CD1c-positive myeloid dendritic cell (primary cell): ENCODE results near the gene EIF4G2.

ENCODE experiments used
- DNase-seq: peaks from one replicate; pipeline ENCODE4 v3.0.0-alpha.2; 2016; ENCODE audit errors: extremely low spot score

EIF4G2 gene

DNA sequence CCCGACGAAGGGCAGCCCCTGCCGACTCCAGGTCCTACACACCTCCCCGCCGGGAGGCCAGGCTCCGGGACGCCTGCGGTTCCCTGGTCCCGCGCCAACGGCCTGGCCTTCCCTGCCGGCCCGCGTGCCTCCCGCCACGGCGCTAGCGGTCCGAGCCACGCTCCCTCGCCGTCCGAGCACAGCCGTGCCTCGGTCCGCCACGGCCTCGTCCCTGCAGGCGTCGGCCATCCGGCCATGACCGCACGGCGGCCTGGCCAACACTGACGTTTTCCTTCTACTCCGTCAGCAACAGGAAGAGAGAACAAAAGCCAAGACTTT lies 532 bp downstream of the EIF4G2 start:
- no peak for DNase-seq

DNA sequence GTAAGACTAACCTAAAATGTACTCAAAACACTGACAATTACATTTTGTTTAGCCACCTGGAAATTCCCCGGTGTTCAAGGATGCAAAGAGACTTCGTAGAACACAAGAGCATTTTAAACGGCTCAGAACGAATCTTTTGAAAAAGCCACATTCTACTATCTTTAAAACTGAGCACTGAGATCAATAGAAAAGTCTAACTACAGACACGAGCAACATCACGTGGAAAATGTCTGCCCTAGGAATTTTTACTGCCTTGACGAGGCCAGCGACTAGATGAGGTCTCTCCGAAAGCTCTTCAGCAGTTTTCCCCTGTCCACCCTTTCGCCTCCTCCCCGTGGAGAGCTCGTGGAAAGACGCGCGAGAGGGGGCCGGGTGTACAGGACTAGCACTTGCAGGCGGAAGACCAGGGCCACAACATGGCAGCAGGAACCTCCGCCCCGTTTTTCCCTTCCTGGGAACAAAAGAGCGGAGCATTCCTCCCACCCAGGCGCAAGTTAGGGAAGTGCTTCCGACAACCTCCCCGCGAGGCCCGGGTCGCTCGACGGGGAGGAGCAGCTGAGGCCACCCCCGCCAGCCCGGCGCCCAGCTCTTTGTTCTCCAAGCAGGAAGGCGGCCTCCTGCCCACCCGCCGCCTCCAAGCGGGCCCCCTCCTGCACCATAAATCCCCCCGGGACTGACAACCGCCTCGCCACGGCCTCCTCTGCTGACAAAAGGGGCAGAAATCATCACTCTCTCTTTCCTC lies 1.1 kb downstream of the EIF4G2 start:
- peak; percentile 91 for DNase-seq

DNA sequence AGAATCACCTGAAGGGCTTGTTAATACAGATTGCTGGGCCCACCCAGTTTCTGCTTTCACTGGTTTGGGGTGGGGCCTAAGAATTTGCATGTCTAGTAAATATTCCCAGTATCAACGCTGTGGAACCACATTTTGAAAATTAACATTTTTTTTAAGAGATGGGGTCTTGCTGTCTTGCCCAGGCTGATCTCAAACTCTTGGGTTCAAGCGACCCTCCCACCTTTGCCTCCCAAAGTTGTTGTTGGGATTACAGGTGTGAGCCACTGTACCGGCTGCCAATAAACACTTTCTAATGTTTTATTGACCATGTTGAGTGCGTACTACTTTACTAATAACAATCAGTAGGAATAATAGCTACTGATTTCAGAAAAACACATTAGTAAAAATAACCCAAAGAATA lies 2.5 kb downstream of the EIF4G2 start:
- no peak for DNase-seq

DNA sequence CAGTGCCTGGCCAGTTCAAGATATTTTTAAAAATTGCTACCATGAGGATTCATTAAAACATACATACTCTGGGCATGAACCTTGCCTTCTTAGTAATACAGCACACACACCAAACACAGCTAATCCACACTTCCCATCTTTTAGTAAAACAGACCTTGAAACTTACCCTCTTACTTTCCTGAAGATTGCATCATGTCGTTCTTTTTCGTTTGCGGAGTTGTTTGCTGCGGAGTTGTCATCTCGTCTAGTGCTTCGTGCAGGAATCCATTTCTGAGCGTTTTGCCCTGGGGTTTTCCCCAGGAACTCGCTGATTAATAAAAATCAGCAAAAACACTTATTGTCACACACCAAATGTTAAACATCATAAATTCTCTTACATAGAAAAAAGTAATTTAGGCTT lies 3.0 kb downstream of the EIF4G2 start:
- DNase-seq: no peak

DNA sequence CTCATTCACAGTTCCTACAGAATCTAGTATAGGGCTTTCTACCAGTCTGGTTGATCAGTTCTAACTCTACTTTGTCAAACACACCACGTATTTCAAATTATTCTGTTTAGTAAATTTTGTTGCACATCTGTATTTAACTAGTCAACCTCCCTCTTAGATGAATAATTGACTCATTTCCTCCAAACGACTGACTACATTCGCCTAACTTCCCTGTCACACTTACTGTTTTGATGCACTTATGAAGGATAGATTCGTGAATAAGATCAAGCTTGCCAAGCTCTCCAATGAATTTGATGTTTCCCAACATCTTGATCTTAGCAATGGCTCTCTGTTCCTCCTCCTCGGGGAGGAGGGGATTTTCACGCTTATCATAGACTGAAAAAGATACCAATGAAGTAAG lies 5.0 kb downstream of the EIF4G2 start:
- DNase-seq: no peak

DNA sequence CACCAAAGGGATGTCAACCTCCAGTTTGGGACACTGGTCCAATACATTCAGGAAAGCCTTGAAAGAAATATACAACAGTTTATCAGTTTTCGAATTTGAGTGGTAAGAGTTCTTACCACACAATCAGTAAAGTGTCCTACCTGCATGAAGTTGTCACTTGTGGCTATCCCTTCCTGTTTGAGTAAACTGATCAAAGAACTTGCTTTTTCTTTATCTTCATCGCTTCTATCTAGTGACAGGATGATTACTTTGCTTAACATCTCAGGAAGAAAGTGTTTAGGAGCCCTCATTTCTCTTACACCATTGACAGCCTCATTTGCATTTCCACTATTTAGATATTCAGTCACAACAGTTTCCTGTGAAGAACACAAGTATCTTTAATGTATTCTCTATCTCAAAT lies 8.4 kb downstream of the EIF4G2 start:
- DNase-seq: no peak

DNA sequence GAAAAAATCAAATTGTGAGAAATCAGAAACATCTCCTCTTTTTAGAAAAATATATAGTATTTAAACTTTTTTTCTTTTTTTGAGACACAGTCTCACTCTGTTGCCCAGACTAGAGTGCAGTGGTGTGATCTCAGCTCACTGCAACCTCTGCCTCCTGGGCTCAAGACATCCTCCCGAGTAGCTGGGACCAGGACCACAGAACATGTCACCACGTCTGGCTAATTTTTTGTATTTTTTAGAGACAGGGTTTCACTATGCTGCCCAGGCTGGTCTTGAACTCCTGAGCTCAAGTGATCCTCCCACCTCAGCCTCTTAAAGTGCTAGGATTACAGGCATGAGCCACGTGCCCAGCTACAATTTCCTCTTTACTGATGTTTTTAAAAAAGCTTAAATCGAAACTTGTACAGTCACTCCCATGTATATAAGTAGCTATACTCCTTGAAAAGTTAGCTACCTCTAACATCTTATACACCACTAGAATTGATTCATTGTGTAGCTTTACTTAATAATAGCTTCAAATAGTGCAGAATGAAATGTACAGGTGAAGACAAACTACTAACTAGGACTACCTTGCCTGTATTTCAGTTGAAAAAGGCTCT lies 10.3 kb downstream of the EIF4G2 start:
- peak; percentile 35 for DNase-seq

DNA sequence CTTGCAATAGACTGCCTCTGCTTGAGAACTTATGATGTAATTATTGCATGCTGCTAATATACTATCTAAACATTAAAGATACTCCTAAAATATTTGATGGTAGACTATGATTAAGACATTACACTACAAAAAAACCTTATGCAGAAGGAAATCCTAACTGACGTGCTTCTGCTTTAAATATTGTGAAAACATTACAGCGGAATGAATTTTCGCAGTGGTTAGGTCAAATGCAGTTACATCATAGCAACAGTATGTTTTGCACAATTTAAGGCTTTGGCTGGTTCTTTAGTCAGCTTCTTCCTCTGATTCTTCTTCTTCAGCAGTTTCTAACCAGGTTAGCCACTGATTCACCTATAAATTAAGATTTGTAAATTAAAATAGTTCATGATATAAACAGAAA lies 11.2 kb downstream of the EIF4G2 start:
- peak; percentile 69 for DNase-seq

DNA sequence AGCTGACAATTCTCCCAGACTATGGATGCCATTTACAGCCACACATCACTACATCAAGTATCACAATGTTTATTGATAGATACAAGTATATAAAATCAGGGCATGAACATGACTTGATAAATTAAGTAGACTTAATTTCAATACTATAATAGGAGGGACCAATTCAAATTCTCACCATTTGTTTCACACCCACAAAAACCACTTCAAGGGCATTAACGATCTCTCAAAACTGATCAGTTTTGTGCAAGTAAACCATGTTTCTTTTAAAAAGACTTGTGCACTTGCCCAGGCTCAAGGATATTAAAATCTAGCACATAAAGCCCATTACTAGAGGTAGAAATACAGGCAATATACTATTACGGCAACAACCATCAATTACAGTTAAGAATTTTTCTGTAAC lies 11.7 kb downstream of the EIF4G2 start:
- DNase-seq: no peak

DNA sequence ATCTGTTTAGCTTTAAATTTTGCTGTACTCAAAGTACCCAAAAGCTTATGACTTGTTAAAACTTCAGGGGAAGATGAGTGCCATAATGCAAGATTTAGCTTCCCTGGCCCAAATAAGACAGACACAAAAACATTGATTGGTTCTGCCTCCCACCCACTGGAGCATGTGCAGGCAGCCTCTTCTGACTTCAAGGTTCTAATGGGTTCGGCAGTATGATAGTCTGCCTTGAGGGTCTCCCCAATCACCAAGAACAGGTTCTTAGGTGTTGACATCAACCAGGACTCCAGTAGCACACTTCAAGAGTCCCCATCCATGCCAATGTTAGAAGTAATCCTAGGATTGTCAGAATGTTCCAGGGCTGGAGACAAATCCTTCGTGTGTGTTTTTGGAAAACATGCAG lies 12.5 kb downstream of the EIF4G2 start:
- no peak for DNase-seq

DNA sequence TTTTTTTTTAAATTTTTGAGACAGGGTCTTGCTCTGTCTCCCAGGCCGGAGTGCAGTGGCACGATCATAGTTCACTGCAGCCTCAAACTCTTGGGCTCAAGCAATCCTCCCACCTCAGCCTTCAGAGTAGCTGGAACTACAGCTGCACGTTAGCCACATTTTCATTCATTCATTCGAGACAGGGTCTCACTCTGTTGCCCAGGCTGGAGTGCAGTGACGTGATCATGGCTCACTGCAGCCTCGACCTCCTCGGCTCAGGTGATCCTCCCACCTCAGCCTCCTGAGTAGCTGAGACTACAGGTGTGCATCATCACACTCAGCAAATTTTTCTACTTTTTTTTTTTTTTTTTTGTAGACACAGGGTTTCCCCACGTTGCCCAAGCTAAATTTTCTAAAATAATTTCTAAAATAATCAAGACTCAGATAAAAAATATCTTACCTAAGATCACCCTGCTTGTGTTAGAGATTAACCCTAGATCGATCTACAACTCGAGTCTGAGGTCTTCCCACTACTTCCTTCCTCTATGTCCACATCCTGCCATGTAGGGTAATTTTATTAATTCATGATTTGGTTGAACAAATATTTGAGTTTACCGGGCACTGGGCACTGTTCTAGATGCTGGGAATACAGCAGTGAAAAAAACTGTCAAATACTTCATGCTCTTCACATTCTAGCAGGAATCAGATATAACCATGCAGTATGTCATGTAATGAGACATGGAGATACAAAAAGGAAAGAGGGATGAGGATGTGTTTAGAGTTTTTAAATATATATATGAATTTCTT lies 15.1 kb downstream of the EIF4G2 start:
- DNase-seq: no peak

DNA sequence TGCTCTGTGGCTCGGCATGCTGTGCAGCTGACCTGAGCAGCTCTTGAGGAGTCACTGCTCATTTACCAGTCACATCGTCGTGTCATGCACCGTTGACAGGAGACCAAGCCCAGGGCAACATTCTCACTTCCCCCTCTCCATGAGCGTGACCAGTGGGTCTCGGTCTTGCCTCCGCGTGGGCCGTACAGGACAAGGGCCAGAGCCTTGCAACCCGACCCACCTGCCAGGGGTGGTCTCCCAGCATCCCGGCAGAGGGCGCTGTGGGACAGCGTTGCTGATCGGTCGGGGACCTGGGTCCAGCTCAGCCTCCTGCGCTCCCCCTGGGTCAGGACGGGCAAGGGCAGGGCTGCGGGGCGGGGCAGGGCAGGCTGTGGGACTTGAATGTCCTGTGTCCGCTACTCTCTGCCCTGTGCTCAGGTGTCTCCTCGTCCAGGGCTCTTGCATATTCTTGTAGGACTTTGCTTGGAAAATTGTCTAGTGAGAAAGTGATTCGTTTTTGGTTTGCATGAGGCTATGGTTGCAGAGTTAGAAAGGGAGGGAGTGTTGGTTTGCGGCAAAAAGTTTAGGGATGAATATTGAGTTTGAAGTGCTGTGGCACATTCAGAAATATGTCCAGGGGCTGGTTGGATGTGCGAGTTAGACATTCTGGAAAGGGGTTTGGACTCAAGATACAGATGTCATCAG lies 16.2 kb downstream of the EIF4G2 start:
- peak; percentile 93 for DNase-seq

DNA sequence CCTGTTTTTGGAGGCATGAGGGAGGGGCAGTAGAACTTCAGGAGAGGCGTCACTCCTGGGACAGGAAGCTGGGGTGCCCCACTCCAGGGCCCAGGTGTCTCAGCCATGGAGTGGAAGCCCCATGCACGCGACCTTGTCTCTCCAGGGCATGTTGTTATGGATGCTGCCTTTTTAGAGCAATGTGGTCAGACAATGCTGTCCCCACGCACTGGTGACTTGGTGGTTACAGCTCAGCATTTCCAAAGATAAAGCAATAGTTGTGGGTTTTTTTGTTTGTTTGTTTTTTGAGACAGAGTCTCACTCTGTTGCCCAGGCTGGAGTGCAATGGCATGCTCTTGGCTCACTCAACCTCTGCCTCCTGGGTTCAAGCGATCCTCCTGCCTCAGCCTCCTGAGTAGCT lies 22.3 kb downstream of the EIF4G2 start:
- no peak for DNase-seq

DNA sequence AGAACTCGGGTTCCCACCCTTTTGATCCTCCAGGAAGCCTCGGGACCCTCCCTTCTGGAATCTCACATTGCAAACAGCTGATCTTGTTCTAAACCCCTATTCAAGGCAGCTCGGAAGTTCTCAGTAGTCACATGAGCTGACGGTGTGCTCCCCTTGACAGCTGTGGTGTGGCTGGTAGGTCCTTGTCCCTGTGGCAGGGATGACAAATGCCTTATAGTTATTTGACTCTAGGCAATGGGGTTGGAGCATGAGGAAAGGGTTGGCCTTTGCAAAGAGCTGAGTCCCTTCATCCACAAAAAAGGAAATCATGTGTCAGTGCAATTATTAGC lies 23.6 kb downstream of the EIF4G2 start:
- DNase-seq: no peak

DNA sequence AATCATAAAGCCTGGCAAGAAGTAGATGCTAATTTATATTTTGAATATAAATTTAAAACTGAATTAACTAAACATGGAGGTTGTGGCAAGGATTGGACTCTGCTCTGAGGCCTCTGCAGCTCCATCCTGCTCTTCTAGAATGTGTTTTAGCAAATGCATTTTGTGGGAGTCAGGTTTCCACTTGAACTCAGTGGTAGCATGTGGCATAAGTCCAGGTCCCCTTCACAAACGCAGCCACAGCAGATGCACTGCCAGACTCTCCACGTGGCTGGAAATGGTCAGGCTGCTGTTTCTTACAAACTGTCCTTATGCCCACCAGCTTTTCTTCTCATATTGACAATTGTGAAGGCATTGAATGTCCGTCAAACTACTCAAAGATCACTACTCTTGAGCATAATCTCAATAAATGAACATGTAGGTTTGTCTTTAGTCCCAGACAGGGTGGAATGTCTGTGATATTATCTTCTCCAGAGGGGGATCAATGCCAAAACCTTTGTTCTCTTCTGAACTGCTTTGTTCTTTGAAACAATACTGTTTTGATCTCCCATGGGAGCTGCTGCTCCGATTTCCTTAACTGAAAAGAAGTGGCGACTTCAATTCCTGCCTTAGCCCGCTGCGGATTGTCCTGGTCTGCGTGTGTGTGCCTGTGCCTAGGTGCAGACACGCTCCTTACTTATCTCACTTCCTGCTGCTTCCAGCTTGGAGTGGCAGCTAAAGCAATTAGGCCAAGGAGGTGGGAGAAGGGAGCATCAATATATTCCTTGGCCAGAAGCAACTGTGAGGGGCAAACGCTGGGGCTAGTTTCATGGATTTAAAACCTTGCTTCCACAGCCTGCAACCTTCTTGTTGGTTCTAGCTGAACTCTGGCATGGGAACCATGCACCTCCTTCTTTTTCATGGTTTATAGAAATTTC lies 24.2 kb downstream of the EIF4G2 start:
- no peak for DNase-seq

DNA sequence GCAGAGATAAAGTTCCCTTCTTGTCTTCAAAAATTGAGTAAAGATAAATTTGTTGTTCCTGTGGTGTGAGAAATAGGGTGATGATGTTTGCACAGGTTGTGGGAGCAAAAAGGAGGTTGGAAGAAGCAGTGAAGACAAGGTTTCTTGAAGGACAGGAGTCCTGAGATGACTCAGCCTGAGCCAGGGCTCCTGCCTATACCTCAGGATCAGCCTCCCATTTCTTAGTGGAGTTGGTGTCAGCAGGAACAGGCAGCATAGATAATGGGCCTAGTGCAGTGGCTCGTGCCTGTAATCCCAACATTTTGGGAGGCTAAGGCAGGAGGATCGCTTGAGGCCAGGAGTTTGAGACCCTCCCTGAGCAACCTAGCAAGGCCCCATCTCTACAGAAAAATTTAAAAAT lies 28.7 kb downstream of the EIF4G2 start:
- DNase-seq: no peak

DNA sequence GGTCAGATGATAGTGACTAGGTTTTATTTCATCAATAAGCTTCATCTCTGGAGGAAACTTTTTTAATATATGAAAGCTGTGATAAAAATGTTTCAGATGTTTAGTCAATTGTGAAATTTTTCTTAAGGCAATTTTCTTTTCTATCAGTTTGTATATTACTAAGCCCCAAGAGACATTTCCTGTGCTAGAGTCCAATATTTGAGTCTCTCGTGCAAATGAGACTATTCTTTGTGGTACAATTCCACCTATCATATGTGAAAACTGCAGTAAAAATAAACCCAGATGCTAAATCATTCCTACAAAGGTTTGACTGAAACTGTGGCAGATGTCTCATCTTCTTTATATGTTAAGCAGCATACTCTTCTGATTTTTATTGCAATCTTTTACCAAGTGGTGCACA lies 29.6 kb downstream of the EIF4G2 start:
- DNase-seq: no peak

DNA sequence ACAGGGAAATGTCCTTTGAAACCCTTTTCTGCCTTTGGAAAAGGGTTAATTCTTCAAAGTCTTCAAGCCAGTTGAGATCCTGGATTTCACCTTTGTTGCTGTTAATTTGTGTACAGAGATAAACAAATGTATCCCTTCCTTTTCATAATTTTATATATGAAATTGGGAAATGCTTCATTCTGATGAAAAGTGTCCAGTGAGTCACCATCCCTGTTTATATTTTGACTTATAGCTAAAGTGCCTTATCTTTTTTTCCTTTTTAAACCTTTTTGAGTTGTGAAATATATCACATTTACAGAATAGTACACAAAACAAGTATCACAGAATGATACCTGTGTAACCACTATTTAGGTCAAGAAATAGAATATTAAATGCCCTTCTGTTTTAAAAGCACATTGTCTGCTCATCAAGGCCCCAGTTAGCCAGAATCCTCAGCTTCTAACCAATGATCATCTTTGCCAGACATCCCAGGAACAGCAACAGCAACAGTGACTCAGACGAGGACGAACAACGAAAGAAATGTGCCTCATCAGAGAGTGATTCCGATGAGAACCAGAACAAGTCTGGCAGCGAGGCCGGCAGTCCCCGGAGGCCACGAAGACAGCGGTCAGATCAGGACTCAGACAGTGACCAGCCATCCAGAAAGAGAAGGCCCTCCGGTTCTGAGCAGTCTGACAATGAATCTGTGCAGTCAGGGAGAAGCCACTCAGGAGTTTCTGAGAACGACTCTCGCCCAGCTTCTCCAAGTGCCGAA lies 30.3 kb downstream of the EIF4G2 start:
- no peak for DNase-seq

DNA sequence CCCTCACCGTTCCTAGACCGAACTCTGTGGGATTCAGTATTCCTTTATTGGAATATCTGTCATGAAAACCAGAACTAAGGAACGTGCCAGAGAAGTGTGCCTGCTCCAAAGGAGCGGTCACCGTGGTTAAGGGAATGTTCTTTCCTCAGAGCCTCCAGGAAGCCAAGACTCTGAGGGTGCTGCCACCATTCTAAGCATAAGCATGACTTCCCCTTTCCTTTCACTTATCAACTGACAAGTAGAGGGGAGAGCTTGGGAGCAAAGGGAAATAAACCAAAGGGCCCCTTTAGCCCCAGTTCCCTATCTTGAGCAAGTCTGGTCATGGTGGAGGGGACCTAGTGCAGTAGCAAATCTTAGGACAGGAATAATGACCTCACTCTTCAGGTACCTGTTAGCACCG lies 30.9 kb downstream of the EIF4G2 start:
- peak; percentile 49 for DNase-seq

DNA sequence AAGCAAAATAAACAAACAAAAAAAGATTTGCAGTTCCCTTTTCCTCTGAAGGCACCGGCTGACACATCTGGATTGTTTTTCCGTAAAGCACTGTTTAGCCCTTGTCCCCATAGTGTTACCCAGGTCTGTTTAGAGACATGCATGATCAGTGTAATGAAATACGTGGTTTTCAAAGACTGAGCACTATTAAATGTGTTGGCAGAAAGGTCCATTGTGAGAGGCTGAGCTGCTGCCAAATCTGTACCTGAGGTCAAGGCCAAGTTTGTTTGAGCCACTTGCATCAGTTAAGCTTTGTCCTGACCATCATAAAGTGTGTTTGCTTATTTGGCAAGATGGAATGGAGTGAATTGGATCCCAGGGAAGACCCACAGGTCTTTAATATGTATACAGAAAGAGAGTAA lies 31.3 kb downstream of the EIF4G2 start:
- no peak for DNase-seq

DNA sequence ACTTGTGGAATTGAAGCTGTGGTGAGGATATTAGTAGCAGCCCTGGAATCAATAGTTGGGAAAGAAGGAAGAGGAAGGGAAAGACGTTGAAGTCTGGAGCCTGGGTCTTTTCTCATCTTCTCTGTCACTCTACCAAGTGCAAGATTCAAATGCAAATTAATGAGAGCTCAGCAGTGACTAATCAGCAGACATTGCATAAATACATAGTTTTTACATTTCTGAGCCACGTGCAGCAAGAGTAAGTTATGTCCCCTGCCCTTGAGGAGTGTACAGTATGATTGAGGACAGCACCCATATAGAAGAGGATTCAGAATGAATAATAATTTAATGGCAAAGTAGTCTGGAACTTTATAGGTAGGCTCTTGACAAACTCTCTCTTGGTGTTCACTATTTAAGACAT lies 33.9 kb downstream of the EIF4G2 start:
- DNase-seq: no peak
